Epithelial cell of esophagus (primary cell): Measurements from ENCODE around the gene PAK1.
A peak's percentile ranks its signal among the peaks of the same experiment; 100 is the strongest.
"Not testable (repeated sequence)": the region's sequence is repeated elsewhere in the genome, so short reads cannot be mapped to it uniquely, and the experiment has no call there.

Source experiments
- DNase-seq: peaks from one replicate; pipeline ENCODE4 v3.0.0; 2010; ENCODE audit warnings: low read depth
- H3K4me3 ChIP-seq: 2 replicates; pipeline ENCODE4 v1.5.1; 2011; ENCODE audit warnings: mild to moderate bottlenecking, low read length, control low read depth
- CTCF ChIP-seq: IDR thresholded peaks from 2 replicates; pipeline ENCODE4 v1.5.1; 2011; ENCODE audit warnings: low read depth, mild to moderate bottlenecking, low read length, control low read depth, inconsistent platforms; ENCODE audit not compliant: insufficient read depth; ENCODE audit errors: missing control alignments

The PAK1 gene

GRCh38 chr11:77503006-77503405 lies 29.1 kb upstream of the PAK1 start:
- no peak for DNase-seq
- H3K4me3 ChIP-seq, result no peak overlapping the region
- no peak for TF ChIP-seq CTCF

- no peak for DNase-seq
- TF ChIP-seq CTCF, result no peak
- H3K4me3 ChIP-seq, result no peak overlapping the region
Observed at GRCh38 chr11:77502346-77502905, 28.5 kb upstream of the PAK1 start.

- no peak for TF ChIP-seq CTCF
- DNase-seq, result no peak
- no peak overlapping the region for H3K4me3 ChIP-seq
Observed at GRCh38 chr11:77501758-77502157, 27.9 kb upstream of the PAK1 start.

GRCh38 chr11:77497368-77497767 lies 23.5 kb upstream of the PAK1 start:
- H3K4me3 ChIP-seq, result no peak overlapping the region
- no peak for DNase-seq
- no peak for TF ChIP-seq CTCF

- DNase-seq, result no peak
- TF ChIP-seq CTCF, result no peak
- H3K4me3 ChIP-seq, result no peak overlapping the region
Observed at GRCh38 chr11:77495526-77495925, 21.6 kb upstream of the PAK1 start.

- not testable (repeated sequence) for DNase-seq, H3K4me3 ChIP-seq
Observed at GRCh38 chr11:77490035-77490434, 16.1 kb upstream of the PAK1 start.

GRCh38 chr11:77487790-77488189 lies 13.9 kb upstream of the PAK1 start:
- H3K4me3 ChIP-seq, result no peak overlapping the region
- peak; percentile 92 for DNase-seq
- no peak for TF ChIP-seq CTCF
